ENCODE results near the gene GIT2. TPM values are rescaled to one million over a fixed set of nuclear protein-coding genes. Genes with fewer than 3 reads are reported as not detected.

Gene GIT2
- total and polyA plus RNA-seq, 2 of the 13 experiments (the other 11 are each of a cell fraction or from before 2014, with no cell fraction given): 18.4 to 19.8 TPM

GRCh38 chr12:109949089-109949488 is 47.1 kb downstream of the GIT2 start (continued):
- TF ChIP-seq ERF (CRISPR knock-in tag; IDR thresholded peaks at IDR 0.05) (peak; percentile 72; the same call in 1 of the 2 replicates), NCOA2 (CRISPR knock-in tag; IDR thresholded peaks at IDR 0.05) (peak; percentile 84), ZNF598 (CRISPR knock-in tag; IDR thresholded peaks at IDR 0.05; ENCODE audit: borderline replicate concordance) (no peak), SOX6 (IDR thresholded peaks at IDR 0.05) (no peak), SOX6 (CRISPR knock-in tag; IDR thresholded peaks at IDR 0.05) (peak; percentile 89), ZFP82 (CRISPR knock-in tag; IDR thresholded peaks at IDR 0.05; ENCODE audit: borderline replicate concordance) (no peak), NKX3-1 (CRISPR knock-in tag; IDR thresholded peaks at IDR 0.05) (no peak), NR0B2 (CRISPR knock-in tag; IDR thresholded peaks at IDR 0.05) (no peak), CREM (IDR thresholded peaks at IDR 0.05) (peak; percentile 58), CREM (CRISPR knock-in tag; IDR thresholded peaks at IDR 0.05) (no peak), ISL2 (CRISPR knock-in tag; IDR thresholded peaks at IDR 0.05) (peak; percentile 81), ARID3A (IDR thresholded peaks at IDR 0.05; ENCODE audit: low read depth, low read length) (peak; percentile 91; the same call in 1 of the 2 replicates), PAXIP1 (CRISPR knock-in tag; conservative IDR thresholded peaks at IDR 0.05) (peak; percentile 95), ZNF343 (CRISPR knock-in tag; IDR thresholded peaks at IDR 0.05) (no peak), NR2F1 (CRISPR knock-in tag; IDR thresholded peaks at IDR 0.05) (peak; percentile 70 to 85), IRX3 (CRISPR knock-in tag; IDR thresholded peaks at IDR 0.05; ENCODE audit: borderline replicate concordance, low read depth) (no peak), NAIF1 (CRISPR knock-in tag; IDR thresholded peaks at IDR 0.05; ENCODE audit: borderline replicate concordance) (no peak), CEBPG (CRISPR knock-in tag; IDR thresholded peaks at IDR 0.05) (peak; percentile 77)
- TF ChIP-seq, protein P1, sequence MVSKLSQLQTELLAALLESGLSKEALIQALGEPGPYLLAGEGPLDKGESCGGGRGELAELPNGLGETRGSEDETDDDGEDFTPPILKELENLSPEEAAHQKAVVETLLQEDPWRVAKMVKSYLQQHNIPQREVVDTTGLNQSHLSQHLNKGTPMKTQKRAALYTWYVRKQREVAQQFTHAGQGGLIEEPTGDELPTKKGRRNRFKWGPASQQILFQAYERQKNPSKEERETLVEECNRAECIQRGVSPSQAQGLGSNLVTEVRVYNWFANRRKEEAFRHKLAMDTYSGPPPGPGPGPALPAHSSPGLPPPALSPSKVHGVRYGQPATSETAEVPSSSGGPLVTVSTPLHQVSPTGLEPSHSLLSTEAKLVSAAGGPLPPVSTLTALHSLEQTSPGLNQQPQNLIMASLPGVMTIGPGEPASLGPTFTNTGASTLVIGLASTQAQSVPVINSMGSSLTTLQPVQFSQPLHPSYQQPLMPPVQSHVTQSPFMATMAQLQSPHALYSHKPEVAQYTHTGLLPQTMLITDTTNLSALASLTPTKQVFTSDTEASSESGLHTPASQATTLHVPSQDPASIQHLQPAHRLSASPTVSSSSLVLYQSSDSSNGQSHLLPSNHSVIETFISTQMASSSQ (IDR thresholded peaks at IDR 0.05; ENCODE audit: low read depth): no peak
- TF ChIP-seq, protein P1 (CRISPR knock-in tag; IDR thresholded peaks at IDR 0.05; ENCODE audit: borderline replicate concordance): peak; percentile 58; the same call in 1 of the 2 replicates

Measured in HepG2 (cell line).